ENCODE measurements around the gene ADD2. TPM values are rescaled to one million over a fixed set of nuclear protein-coding genes. Genes with fewer than 3 reads are reported as not detected.

Gene ADD2
- total RNA-seq, 1 experiment from 2014 or later, result 124 TPM

- H3K4me1 ChIP-seq (ENCODE audit: insufficient read depth, low read length), result peaks cover 1% of the 10 kb centered on the region; the same call in 1 of the 2 replicates
- no peak overlapping the region for H3K14ac ChIP-seq (ENCODE audit: insufficient read depth, low read length)
- DNase-seq, result peak; percentile 23
- Mint-ChIP-seq H3K27me3 (ENCODE audit: low read depth) (no peaks in the 10 kb centered on the region), H3K4me1 (peaks cover 8 to 13% of the 10 kb centered on the region in 2 experiments), H3K4me3 (no peak overlapping the region), H3K27ac (peak overlapping the region in 2 of 3 experiments; percentile 44 to 71; a peak in 2 of 7 replicates), H3K36me3 (ENCODE audit: insufficient read depth in 1 of 3, low read depth in 3 of 3) (peaks cover 37 to 60% (median 44%) of the 10 kb centered on the region in 3 experiments), H3K9me3 (no peaks in the 10 kb centered on the region)
- no peak overlapping the region for H3K4ac ChIP-seq (ENCODE audit: low read depth, low read length)
- H3K79me2 ChIP-seq (ENCODE audit: insufficient read depth, low read length), result peaks cover 2% of the 10 kb centered on the region; the same call in 1 of the 2 replicates
- no peak overlapping the region for H3T11ph ChIP-seq (ENCODE audit: low read length)
- H3K27ac ChIP-seq (ENCODE audit: insufficient read length, low read depth, low read length), result no peak overlapping the region
- no peak overlapping the region for H4K8ac ChIP-seq (replicated peaks; ENCODE audit: insufficient read length, low read depth, low read length)
- no peaks in the 10 kb centered on the region for H3K23me2 ChIP-seq (ENCODE audit: insufficient read length, low read depth, low read length, poor library complexity, severe bottlenecking)
- H3K79me1 ChIP-seq (ENCODE audit: insufficient read depth, low read depth, low read length, poor library complexity, severe bottlenecking), result no peaks in the 10 kb centered on the region
- no peak overlapping the region for H2AK5ac ChIP-seq (ENCODE audit: insufficient read length, low read length)
- peaks cover 3% of the 10 kb centered on the region for H4K20me1 ChIP-seq (ENCODE audit: control insufficient read depth, insufficient read depth, insufficient read length)
- no peak overlapping the region for H4K91ac ChIP-seq (ENCODE audit: insufficient read length, low read depth, low read length)
- H3K27me3 ChIP-seq (ENCODE audit: insufficient read depth, low read length), result no peaks in the 10 kb centered on the region
- no peak overlapping the region for H3K18ac ChIP-seq (ENCODE audit: insufficient read length, low read depth, low read length)
- TF ChIP-seq, protein P1, sequence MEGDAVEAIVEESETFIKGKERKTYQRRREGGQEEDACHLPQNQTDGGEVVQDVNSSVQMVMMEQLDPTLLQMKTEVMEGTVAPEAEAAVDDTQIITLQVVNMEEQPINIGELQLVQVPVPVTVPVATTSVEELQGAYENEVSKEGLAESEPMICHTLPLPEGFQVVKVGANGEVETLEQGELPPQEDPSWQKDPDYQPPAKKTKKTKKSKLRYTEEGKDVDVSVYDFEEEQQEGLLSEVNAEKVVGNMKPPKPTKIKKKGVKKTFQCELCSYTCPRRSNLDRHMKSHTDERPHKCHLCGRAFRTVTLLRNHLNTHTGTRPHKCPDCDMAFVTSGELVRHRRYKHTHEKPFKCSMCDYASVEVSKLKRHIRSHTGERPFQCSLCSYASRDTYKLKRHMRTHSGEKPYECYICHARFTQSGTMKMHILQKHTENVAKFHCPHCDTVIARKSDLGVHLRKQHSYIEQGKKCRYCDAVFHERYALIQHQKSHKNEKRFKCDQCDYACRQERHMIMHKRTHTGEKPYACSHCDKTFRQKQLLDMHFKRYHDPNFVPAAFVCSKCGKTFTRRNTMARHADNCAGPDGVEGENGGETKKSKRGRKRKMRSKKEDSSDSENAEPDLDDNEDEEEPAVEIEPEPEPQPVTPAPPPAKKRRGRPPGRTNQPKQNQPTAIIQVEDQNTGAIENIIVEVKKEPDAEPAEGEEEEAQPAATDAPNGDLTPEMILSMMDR (conservative IDR thresholded peaks at IDR 0.05), result no peak
- no peak overlapping the region for H3K23ac ChIP-seq (ENCODE audit: insufficient read length, low read depth, low read length)
- no peak overlapping the region for H4K5ac ChIP-seq (ENCODE audit: insufficient read length, low read depth, low read length)
- no peak overlapping the region for H2BK12ac ChIP-seq (ENCODE audit: insufficient read length, low read depth, low read length)
- H2BK5ac ChIP-seq (ENCODE audit: insufficient read length, low read length), result no peak overlapping the region
- H2BK15ac ChIP-seq (ENCODE audit: low read depth, low read length), result no peak overlapping the region
- H2BK20ac ChIP-seq (ENCODE audit: low read depth, low read length, poor library complexity, severe bottlenecking), result no peak overlapping the region
- H3K4me2 ChIP-seq (ENCODE audit: insufficient read depth, insufficient read length, low read length), result no peak overlapping the region
- H3K9me3 ChIP-seq (ENCODE audit: control insufficient read depth, low read depth, low read length), result no peaks in the 10 kb centered on the region
- H2AFZ ChIP-seq (ENCODE audit: low read length), result no peak overlapping the region
- H3K56ac ChIP-seq (ENCODE audit: insufficient read length, low read depth, low read length), result no peak overlapping the region
- H2BK120ac ChIP-seq (ENCODE audit: low read depth, low read length, poor library complexity, severe bottlenecking), result no peak overlapping the region
- H3K9ac ChIP-seq (ENCODE audit: extremely low read depth, insufficient read length, low read length), result no peak overlapping the region
- WGBS (ENCODE audit: extremely low coverage, insufficient read length, low lambda C conversion rate), result no CpG with 5 or more reads among the region's 8 CpGs
These were observed 62.7 kb downstream of the ADD2 start for GRCh38 chr2:70705160-70705850.

All from H9 (cell line).